ENCODE results near the gene PLA2G2F.

Gene PLA2G2F

DNA sequence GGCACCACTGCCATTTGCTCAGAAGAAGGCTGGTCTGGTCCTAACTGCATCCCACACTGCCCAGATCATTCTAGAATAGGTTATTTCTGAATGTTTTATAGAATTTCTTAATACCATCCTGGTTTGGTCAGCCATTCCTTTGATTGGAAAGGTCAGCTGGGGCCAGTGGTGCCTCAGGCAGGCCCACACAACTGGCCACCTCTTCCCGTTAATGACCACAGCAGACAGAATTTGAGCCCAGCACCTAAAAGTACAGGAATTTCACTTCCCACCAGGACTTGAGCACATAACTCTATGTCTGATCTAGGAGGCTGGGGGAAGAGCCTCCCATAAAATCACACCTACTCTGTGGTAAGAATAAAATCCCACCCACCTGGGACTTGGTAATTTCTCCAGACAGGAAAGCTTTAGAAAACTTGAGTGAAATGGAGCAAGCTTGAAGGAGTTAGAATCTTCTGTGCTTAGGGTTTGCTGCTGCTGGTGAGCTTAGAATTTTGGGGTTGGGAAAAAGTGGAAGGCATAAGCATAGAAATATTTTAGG lies 53.8 kb downstream of the PLA2G2F start:
- DNase-seq: no peak

DNA sequence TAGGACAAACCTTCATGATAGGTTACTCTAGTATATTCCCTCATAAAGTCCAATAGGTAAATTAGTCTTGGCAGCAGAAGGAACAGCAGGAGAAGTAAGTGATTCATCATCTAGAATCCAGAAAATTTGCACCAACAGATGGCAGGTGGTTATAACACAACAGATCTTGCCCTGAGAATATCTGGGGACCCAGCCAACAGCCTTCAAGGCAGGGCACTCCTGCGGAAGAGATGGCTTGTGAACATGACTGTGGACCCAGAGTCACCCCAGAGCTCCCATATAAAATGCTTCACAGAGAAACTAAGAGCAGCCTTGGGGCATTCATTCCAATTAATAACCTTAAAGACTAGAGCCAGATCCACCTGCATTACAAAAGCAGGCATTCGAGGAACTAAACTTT lies 55.1 kb downstream of the PLA2G2F start:
- DNase-seq: peak in 1 of 2 experiments; percentile 69

DNA sequence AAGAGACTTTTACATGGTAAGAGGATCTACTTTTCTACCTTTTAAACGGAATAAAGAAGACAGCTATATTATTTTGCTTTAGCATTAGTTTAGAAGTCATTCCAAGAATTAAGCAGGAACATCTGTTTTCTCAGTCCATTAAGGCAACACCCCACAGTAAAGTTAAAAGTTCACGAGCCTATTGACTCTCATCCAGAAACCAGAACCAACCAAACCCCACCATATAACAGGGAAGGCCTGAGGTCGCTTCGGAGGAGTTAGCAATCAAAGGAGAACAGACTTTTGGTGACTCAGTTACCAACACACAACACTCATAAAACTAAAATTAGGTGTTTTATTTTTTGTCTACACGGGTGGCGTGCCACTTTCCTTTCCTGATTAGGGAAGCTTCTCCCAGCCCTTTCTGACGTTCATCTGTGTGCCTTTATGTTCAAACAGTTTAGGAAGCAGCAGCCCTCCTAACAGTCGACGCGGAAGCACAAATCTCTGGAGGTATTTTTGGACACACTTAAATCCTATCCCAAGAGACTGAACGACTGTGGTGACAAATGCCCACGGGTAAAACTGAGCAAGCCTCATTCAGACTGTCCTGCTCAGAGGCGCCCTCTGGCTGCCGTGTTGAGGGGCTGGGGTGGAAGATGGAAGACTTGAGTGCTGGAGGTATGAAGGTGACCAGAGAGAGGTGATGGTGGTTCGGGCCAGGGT lies 55.8 kb downstream of the PLA2G2F start:
- peak; percentile 26 to 36 for DNase-seq

DNA sequence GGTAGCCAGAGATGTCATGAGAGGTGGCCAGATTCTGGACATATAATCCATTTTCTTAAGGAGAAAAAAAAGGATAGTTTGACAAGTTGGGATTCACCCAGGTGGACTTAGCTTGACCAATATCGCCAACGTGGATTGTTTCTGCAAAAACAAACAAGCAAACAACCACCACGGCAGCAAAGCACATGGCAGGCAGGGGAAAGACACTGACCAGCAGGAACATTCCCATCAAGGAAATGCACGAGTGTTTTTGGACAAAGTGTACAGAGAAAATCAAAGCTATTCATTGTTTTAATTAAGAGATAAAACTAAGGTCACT lies 56.3 kb downstream of the PLA2G2F start:
- DNase-seq: no peak

DNA sequence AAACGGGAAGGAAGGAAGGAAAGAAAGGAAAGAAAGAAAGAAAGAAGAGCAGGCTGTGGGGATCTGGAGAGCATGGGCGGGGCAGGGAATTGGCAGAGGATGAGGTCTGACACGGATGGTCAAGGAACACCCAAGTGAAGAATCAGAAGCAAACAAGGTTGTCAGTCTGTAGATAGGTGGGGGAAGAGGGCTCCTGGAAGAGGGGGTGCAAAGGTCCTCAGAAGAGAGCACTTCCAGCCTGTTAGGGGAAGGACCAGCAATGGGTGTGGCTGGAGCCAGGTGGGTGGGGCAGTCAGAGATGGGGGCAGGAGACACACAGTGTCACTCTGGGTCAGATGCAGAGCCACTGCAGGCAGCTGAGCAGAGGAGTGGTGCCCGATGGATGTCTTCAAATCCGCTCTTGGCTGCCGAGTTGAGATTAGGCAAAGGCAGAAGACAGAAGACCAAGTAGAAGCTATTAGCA lies 58.2 kb downstream of the PLA2G2F start:
- DNase-seq: no peak

DNA sequence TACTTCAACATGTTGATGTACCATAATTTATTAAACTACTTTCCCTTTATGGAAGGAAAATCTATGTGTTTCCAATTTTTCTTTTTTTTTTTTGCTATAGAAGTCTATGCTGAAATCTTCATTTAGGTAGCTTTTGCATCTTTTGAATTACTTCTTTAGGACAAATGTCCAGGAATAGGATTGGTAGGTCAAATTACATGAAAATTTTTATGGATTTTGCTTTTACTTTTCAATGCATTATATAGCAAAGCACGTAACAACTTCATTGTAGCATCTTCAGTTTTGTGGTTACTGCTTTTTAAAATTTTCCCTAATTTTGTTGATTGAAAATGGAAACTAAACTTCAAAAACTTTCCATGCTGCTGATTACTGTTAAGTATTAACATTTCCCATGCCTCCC lies 59.2 kb downstream of the PLA2G2F start:
- no peak for DNase-seq

DNA sequence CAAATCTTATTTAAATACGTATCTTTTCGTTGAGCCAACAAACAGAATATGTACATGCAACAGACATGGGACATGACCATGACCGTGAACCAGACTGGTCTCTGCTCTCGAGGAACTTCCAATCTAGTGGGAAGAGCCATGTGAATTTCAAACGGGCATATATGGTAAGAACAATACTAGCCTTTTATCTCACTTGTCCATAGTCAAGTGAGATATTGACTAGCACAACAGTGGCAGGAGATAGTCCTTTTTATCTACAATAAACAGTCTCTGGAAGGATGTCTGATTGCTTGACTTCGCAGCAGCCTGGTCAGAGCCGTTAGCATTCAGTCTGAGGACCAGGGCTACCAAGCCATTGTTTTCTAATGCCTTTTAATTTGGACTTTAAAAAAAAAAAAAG lies 59.8 kb downstream of the PLA2G2F start:
- no peak for DNase-seq

DNA sequence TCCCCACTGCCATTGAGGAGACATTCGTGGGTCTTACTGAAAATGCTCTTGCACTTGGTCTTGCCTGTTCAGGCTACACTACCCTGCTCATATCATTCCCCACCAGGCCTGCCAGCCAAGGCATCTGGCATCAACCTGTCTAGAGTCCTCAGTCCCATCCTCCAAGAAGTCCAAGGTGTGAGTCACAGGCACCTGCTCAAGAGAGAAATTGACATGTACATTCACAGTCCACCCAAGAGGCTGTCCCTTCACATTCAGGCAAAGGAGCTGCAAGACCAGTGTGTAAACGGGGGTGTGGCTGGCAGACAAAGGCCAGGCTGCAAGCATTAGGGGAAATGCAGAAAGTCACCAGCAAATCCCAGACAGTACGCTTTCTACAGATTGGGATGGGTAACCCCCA lies 60.3 kb downstream of the PLA2G2F start:
- no peak for DNase-seq

DNA sequence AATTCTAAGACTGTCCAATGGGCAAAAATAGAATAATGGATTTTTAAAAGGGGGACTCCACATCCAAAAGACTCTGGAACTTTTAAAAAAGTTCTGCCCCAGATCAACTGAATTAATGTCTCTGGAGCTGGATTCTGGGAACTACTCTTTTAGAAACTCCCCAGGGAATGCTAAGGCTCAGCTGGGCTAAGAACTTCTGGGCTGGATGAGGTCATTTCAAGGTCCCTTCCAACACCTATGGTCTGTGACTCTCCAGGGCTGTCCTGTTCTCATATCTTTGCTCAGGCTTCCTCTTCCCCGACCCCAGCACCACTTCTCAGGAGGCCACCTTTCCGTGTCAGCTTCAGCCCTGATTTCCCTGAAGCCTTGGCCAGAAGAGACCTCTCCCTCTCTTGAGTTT lies 60.7 kb downstream of the PLA2G2F start:
- no peak for DNase-seq

Measured in NCI-H524 (cell line).